ENCODE measurements around the gene KPTN. TPM values are rescaled to one million over a fixed set of nuclear protein-coding genes. Genes with fewer than 3 reads are reported as not detected.

The KPTN gene
- total and polyA plus RNA-seq, 2 experiments from 2014 or later, result 10.1 to 22.6 TPM

- Histone ChIP-seq H3K36me3 (replicated peaks; ENCODE audit: insufficient read depth, low read depth) (no peaks in the 10 kb centered on the region), H4K20me1 (ENCODE audit: insufficient read depth, poor library complexity, severe bottlenecking) (peaks cover 9% of the 10 kb centered on the region), H3K9me3 (ENCODE audit: low read depth) (no peaks in the 10 kb centered on the region), H3K4me1 (ENCODE audit: insufficient read depth) (no peaks in the 10 kb centered on the region), H3K4me3 (no peak overlapping the region), H3K27ac (no peak overlapping the region), H3K27me3 (no peaks in the 10 kb centered on the region), H3K79me2 (no peaks in the 10 kb centered on the region), H3K9me2 (replicated peaks; ENCODE audit: insufficient read depth) (no peaks in the 10 kb centered on the region), H3K4me2 (no peak overlapping the region), H2AFZ (no peak overlapping the region)
- no peak for TF ChIP-seq EZH2 (IDR thresholded peaks at IDR 0.05; ENCODE audit: borderline replicate concordance)
- TF ChIP-seq, protein P1, sequence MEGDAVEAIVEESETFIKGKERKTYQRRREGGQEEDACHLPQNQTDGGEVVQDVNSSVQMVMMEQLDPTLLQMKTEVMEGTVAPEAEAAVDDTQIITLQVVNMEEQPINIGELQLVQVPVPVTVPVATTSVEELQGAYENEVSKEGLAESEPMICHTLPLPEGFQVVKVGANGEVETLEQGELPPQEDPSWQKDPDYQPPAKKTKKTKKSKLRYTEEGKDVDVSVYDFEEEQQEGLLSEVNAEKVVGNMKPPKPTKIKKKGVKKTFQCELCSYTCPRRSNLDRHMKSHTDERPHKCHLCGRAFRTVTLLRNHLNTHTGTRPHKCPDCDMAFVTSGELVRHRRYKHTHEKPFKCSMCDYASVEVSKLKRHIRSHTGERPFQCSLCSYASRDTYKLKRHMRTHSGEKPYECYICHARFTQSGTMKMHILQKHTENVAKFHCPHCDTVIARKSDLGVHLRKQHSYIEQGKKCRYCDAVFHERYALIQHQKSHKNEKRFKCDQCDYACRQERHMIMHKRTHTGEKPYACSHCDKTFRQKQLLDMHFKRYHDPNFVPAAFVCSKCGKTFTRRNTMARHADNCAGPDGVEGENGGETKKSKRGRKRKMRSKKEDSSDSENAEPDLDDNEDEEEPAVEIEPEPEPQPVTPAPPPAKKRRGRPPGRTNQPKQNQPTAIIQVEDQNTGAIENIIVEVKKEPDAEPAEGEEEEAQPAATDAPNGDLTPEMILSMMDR (IDR thresholded peaks at IDR 0.05; ENCODE audit: poor library complexity), result no peak
- TF ChIP-seq EZH2phosphoT487 (IDR thresholded peaks at IDR 0.05; ENCODE audit: low read depth, severe bottlenecking, unreplicated experiment), result no peak
- DNase-seq (ENCODE audit: low spot score), result no peak
- 91% methylated on average over 18 of the region's 18 CpGs for WGBS (ENCODE audit: low lambda C conversion rate, missing lambda C conversion rate)
These were observed 9.6 kb upstream of the KPTN start for GRCh38 chr19:47493378-47494210.

GRCh38 chr19:47492571-47493377, 8.8 kb upstream of the KPTN start:
- H3K9me2 ChIP-seq (replicated peaks; ENCODE audit: insufficient read depth), result no peaks in the 10 kb centered on the region
- H3K4me3 ChIP-seq, result no peak overlapping the region
- H3K27me3 ChIP-seq, result no peaks in the 10 kb centered on the region
- no peaks in the 10 kb centered on the region for H3K36me3 ChIP-seq (replicated peaks; ENCODE audit: insufficient read depth, low read depth)
- TF ChIP-seq, protein P1 (IDR thresholded peaks at IDR 0.05; ENCODE audit: poor library complexity), result no peak
- TF ChIP-seq EZH2 (IDR thresholded peaks at IDR 0.05; ENCODE audit: borderline replicate concordance), result no peak
- TF ChIP-seq EZH2phosphoT487 (IDR thresholded peaks at IDR 0.05; ENCODE audit: low read depth, severe bottlenecking, unreplicated experiment), result no peak
- no peak for DNase-seq (ENCODE audit: low spot score)
- H3K27ac ChIP-seq, result no peak overlapping the region
- no peaks in the 10 kb centered on the region for H3K9me3 ChIP-seq (ENCODE audit: low read depth)
- no peak overlapping the region for H3K4me2 ChIP-seq
- H3K4me1 ChIP-seq (ENCODE audit: insufficient read depth), result no peaks in the 10 kb centered on the region
- peaks cover 3% of the 10 kb centered on the region for H4K20me1 ChIP-seq (ENCODE audit: insufficient read depth, poor library complexity, severe bottlenecking)
- no peaks in the 10 kb centered on the region for H3K79me2 ChIP-seq
- no peak overlapping the region for H2AFZ ChIP-seq
- 92% methylated on average over 17 of the region's 23 CpGs for WGBS (ENCODE audit: low lambda C conversion rate, missing lambda C conversion rate)

- H3K4me1 ChIP-seq (ENCODE audit: insufficient read depth), result no peaks in the 10 kb centered on the region
- no peak overlapping the region for H3K4me2 ChIP-seq
- no peaks in the 10 kb centered on the region for H3K9me3 ChIP-seq (ENCODE audit: low read depth)
- TF ChIP-seq EZH2phosphoT487 (IDR thresholded peaks at IDR 0.05; ENCODE audit: low read depth, severe bottlenecking, unreplicated experiment) (no peak), EZH2 (IDR thresholded peaks at IDR 0.05; ENCODE audit: borderline replicate concordance) (no peak)
- TF ChIP-seq, protein P1 (IDR thresholded peaks at IDR 0.05; ENCODE audit: poor library complexity), result no peak
- no peak for DNase-seq (ENCODE audit: low spot score)
- 97% methylated on average over 14 of the region's 14 CpGs for WGBS (ENCODE audit: low lambda C conversion rate, missing lambda C conversion rate)
- H3K4me3 ChIP-seq, result no peak overlapping the region
- no peaks in the 10 kb centered on the region for H3K9me2 ChIP-seq (replicated peaks; ENCODE audit: insufficient read depth)
- no peaks in the 10 kb centered on the region for H3K27me3 ChIP-seq
- H4K20me1 ChIP-seq (ENCODE audit: insufficient read depth, poor library complexity, severe bottlenecking), result peaks cover 3% of the 10 kb centered on the region
- H3K27ac ChIP-seq, result no peak overlapping the region
- no peak overlapping the region for H2AFZ ChIP-seq
- no peaks in the 10 kb centered on the region for H3K79me2 ChIP-seq
- H3K36me3 ChIP-seq (replicated peaks; ENCODE audit: insufficient read depth, low read depth), result no peaks in the 10 kb centered on the region
These were observed 8.1 kb upstream of the KPTN start for GRCh38 chr19:47492137-47492533.

Measured in hepatocyte (in vitro differentiated cells).